DMS 273 (cell line): ENCODE results near the gene LIN54.
"Not testable (repeated sequence)": the region's sequence is repeated elsewhere in the genome, so short reads cannot be mapped to it uniquely, and the experiment has no call there.

Source experiments
- DNase-seq: peaks from one replicate; lab custom pipeline; 2025; ENCODE audit not compliant: unreplicated experiment; lab: John Stamatoyannopoulos, UW

Gene LIN54

GRCh38 chr4:82951196-82951595 is 59.4 kb downstream of the LIN54 start:
- DNase-seq = no peak

GRCh38 chr4:82948647-82949204 is 61.9 kb downstream of the LIN54 start:
- DNase-seq = no peak

GRCh38 chr4:82947498-82947897 is 63.1 kb downstream of the LIN54 start:
- no peak for DNase-seq

- no peak for DNase-seq
These were observed 71.2 kb downstream of the LIN54 start for GRCh38 chr4:82939414-82939813.

- no peak for DNase-seq
These were observed 76.2 kb downstream of the LIN54 start for GRCh38 chr4:82934441-82934840.

- DNase-seq = no peak
These were observed 79.5 kb downstream of the LIN54 start for GRCh38 chr4:82930848-82931755.

GRCh38 chr4:82921795-82922194 is 88.8 kb downstream of the LIN54 start:
- DNase-seq = no peak

- DNase-seq = no peak
These were observed 91.2 kb downstream of the LIN54 start for GRCh38 chr4:82919386-82919785.

- no peak for DNase-seq
These were observed 92.5 kb downstream of the LIN54 start for GRCh38 chr4:82918091-82918490.

- DNase-seq = not testable (repeated sequence)
These were observed 96.7 kb downstream of the LIN54 start for GRCh38 chr4:82913968-82914367.

GRCh38 chr4:82913305-82913704 is 97.3 kb downstream of the LIN54 start:
- no peak for DNase-seq

- no peak for DNase-seq
These were observed 101.3 kb downstream of the LIN54 start for GRCh38 chr4:82909326-82909725.

- no peak for DNase-seq
These were observed 104.2 kb downstream of the LIN54 start for GRCh38 chr4:82906469-82906868.

GRCh38 chr4:82905205-82905604 is 105.4 kb downstream of the LIN54 start:
- no peak for DNase-seq

GRCh38 chr4:82903737-82904136 is 106.9 kb downstream of the LIN54 start:
- DNase-seq = no peak

GRCh38 chr4:82901183-82901718 is 109.4 kb downstream of the LIN54 start:
- no peak for DNase-seq

- DNase-seq = peak; percentile 99
These were observed 110.0 kb downstream of the LIN54 start, which contains the start of gene THAP9 for GRCh38 chr4:82900411-82901182. TSS of gene THAP9 (plus strand) at chr4:82900735. CDS start at chr4:82900803, 68 bp downstream.

- peak; percentile 77 for DNase-seq
These were observed 110.6 kb downstream of the LIN54 start for GRCh38 chr4:82900066-82900410.

GRCh38 chr4:82899374-82900065 is 111.1 kb downstream of the LIN54 start:
- DNase-seq = peak; percentile 38

GRCh38 chr4:82898322-82899243 is 112.0 kb downstream of the LIN54 start:
- DNase-seq = peak; percentile 37
